Measurements from ENCODE around the gene KICS2.
"Not testable (repeated sequence)": the region's sequence is repeated elsewhere in the genome, so short reads cannot be mapped to it uniquely, and the experiment has no call there.

KICS2 gene

GRCh38 chr12:64222009-64222765 is at the start of gene KICS2:
Gene KICS2 (minus strand): TSS chr12:64222296. CDS start chr12:64222237, 59 bp downstream.
- DNase-seq = peak; percentile 70 to 75

GRCh38 chr12:64270411-64270810 is 48.3 kb upstream of the KICS2 start:
- no peak for DNase-seq

GRCh38 chr12:64269161-64269560 is 47.1 kb upstream of the KICS2 start:
- no peak for DNase-seq

GRCh38 chr12:64268409-64268808 is 46.3 kb upstream of the KICS2 start:
- no peak for DNase-seq

GRCh38 chr12:64265839-64266238 is 43.7 kb upstream of the KICS2 start:
- DNase-seq = peak in 1 of 2 experiments; percentile 8

- DNase-seq = no peak
Measured at GRCh38 chr12:64261813-64262212, 39.7 kb upstream of the KICS2 start.

- no peak for DNase-seq
Measured at GRCh38 chr12:64258576-64258975, 36.5 kb upstream of the KICS2 start.

- peak; percentile 47 to 62 for DNase-seq
Measured at GRCh38 chr12:64256166-64256800, 34.2 kb upstream of the KICS2 start.

GRCh38 chr12:64255249-64255648 is 33.2 kb upstream of the KICS2 start:
- DNase-seq = no peak

- no peak for DNase-seq
Measured at GRCh38 chr12:64253356-64253755, 31.3 kb upstream of the KICS2 start.

- DNase-seq = peak; percentile 72 to 74
Measured at GRCh38 chr12:64252681-64253080, 30.6 kb upstream of the KICS2 start.

GRCh38 chr12:64243809-64244208 is 21.7 kb upstream of the KICS2 start:
- DNase-seq = no peak

GRCh38 chr12:64240781-64241180 is 18.7 kb upstream of the KICS2 start:
- no peak for DNase-seq

GRCh38 chr12:64237382-64237781 is 15.3 kb upstream of the KICS2 start:
- no peak for DNase-seq

GRCh38 chr12:64236549-64236948 is 14.5 kb upstream of the KICS2 start:
- no peak for DNase-seq

- DNase-seq = no peak
Measured at GRCh38 chr12:64232196-64232595, 10.1 kb upstream of the KICS2 start.

- no peak for DNase-seq
Measured at GRCh38 chr12:64229796-64230195, 7.7 kb upstream of the KICS2 start.

- DNase-seq = no peak
Measured at GRCh38 chr12:64229240-64229639, 7.1 kb upstream of the KICS2 start.

GRCh38 chr12:64225626-64226025 is 3.5 kb upstream of the KICS2 start:
- DNase-seq = no peak

- DNase-seq = peak; percentile 35 to 68
Measured at GRCh38 chr12:64221651-64222008, 466 bp downstream of the KICS2 start.

- no peak for DNase-seq
Measured at GRCh38 chr12:64220046-64220445, 2.0 kb downstream of the KICS2 start.

GRCh38 chr12:64219145-64219544 is 3.0 kb downstream of the KICS2 start:
- DNase-seq = no peak

GRCh38 chr12:64218597-64218996 is 3.5 kb downstream of the KICS2 start:
- no peak for DNase-seq

GRCh38 chr12:64217643-64218042 is 4.5 kb downstream of the KICS2 start:
- not testable (repeated sequence) for DNase-seq

GRCh38 chr12:64216239-64216638 is 5.9 kb downstream of the KICS2 start:
- no peak for DNase-seq
